ENCODE data around the gene AP1S1.
A peak's percentile ranks its signal among the peaks of the same experiment; 100 is the strongest.

Gene AP1S1

DNA sequence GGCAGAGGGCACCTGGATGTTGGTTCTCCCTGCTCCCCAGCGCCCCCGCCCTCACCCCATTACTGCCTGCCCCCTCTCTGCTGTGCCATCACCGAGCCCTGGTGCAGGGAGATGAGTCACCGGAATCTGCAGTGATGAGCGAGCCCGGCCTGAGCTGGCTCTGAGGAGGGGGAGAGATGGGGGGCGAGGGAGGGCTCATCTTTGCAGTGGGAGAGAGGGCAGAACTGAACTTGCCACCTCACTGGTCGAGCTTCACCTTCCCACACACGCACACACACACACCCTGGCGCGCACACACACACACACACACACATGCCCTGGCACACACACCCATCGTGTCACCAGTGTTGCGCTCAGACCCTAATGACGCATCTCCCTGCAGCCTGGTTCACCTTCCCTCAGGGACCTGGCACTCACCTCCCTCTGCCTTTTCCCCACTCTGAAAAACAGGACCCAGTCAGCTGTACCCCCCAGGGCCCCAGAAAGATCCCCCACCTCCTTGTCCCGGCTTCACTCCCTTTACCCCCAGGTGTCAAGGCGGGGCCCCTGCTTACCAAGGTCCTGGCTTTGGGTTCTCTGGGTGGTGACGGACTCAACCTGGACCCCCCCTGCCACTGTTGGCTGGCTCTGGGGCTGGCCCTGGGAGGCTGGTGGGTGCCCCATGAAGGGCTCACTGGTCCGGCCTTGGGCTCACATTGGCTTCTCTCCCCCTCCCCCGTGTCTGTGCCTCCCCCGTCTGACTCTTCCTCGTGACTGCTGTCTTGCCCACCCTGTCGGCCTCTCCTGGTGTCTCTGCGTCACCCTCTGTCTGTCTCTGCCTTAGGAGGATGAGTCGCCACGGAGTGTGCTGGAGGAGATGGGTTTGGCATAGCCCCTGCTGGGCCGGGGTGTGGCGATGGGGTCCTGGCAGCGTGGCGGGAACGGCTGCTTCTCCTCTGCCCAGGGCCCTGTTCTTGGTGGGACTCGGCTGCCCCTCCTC lies 5.7 kb downstream of the AP1S1 start:
- peak; percentile 53 for DNase-seq (ENCODE audit: low spot score)

DNA sequence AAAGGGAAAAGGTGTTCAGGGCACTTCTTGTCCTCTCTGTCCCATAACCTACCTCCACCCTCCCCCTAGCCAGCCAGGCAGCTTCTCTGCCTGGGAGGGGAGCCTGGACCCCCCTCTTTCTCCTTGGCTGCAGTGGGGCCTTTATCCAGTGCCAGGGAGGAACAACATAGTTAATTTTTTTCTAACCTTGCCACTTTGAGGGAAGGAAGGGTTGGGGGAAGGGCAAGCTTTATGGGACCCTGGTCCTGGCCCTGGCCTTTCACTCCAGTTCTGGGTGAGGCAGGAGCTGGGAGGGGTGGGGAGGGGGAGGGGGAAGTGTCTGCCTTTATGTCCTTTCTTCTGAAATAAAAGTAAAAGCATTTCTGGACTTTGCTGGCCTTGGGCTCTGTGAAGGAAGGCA lies 6.6 kb downstream of the AP1S1 start:
- DNase-seq (ENCODE audit: low spot score), result no peak

DNA sequence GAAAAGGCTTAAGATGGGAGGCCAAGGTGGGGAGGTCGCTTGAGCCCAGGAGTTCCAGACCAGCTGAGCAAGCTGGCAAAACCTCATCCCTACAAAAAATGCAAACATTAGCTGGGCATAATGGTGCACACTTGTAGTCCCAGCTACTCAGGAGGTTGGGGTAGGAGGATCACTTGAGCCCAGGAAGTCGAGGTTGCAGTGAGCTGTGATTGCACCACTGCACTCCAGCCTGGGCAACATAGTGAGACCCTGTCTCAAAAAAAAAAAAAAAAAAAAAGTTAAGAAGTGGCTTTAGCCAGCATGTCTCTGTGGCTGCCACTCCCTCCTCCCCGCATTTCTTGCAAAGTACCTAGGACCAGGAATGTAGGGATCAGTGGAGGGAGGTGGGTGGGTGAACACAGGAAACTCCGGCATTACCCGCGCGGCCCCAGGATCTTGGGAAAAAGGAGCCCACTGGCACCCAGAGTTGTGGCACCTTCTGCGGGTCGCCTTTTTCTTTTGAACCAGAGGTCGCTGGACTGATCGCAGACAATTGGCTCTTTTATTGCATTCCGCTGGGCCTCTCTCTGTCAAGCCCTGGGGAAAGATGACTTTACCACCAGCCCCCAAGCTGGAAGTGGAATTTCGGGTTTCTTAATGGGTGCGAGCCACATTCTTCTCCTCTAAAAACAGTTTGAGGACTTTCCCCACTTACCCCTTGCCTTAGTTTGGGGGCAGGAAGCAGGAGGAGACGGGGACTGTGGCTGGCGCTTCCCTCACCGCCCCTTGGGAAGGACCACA lies 7.6 kb downstream of the AP1S1 start:
- no peak for DNase-seq (ENCODE audit: low spot score)

DNA sequence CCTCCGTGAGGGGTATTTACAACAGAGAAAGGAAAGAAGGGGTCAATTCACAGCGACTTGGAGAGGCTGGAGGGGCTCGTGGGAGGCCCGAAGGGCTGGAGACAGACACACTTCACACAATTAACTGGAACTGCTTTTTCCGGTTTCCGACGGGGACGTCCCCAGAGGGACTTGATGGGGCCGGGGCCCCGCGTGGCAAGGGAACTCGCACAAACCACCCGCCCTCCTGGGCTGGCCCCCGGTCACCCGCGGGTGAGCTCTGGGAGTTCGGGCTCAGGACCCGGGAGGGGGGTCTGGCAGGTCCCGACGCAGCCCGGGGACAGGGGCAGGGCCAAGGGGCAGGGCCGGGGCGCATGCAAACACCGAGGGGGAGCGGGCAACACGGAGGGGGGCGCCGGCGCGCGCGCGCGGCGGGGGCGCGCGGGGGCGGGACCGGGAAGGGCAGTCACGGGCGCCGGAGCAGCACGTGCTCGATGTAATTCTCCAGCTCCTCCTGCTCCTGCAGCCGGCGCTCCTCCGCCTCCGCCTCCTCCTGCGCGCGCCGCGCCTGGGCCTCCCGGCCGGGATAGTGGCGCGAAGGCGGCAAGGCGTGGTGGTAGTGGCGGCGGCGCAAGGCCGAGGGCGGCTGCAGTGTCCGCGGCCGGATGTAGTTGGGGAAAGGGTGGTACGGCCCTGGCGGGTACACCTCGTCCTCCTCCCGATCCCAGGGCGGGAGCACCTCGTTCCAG lies 8.4 kb downstream of the AP1S1 start:
- DNase-seq (ENCODE audit: low spot score), result peak; percentile 74

DNA sequence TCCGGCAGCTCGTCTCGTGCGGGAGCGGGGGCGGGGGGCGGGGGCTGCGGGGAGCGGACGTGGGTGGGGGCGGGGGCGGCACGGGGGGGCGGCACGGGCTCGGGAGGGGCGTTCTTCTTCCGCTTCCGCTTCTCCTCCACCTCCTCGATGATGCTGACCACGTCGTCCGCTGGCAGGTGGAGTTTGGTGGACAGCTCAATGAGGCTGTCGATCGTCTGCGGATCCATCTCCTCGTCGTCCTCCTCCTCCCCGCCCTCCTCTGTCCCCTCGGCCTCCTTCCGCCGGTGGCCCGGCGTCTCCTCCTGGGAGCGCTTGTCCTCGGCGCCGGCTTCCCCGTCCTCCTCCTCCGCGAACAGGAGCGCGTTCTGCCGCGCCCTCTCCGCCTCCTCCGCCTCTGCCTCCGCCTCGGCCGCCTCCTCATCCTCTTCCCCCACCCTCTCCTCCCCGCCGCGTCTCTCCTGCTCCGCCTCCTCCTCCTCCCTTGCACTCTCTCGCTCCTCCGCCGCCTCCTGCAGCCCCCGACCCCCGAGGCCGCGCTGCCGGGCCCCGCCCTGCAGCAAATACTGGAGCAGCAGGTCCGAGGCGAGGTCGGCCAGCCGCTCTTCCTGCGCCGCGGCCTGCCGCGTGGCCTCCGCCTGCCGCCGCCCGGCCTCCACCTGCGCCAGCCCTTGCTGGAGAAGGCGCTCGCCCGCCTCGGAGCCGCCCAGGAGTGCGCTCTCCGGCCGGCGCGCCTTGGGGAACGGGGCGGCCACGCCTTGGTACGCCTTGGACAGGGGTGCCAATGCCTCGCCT lies 9.2 kb downstream of the AP1S1 start:
- DNase-seq (ENCODE audit: low spot score), result no peak

DNA sequence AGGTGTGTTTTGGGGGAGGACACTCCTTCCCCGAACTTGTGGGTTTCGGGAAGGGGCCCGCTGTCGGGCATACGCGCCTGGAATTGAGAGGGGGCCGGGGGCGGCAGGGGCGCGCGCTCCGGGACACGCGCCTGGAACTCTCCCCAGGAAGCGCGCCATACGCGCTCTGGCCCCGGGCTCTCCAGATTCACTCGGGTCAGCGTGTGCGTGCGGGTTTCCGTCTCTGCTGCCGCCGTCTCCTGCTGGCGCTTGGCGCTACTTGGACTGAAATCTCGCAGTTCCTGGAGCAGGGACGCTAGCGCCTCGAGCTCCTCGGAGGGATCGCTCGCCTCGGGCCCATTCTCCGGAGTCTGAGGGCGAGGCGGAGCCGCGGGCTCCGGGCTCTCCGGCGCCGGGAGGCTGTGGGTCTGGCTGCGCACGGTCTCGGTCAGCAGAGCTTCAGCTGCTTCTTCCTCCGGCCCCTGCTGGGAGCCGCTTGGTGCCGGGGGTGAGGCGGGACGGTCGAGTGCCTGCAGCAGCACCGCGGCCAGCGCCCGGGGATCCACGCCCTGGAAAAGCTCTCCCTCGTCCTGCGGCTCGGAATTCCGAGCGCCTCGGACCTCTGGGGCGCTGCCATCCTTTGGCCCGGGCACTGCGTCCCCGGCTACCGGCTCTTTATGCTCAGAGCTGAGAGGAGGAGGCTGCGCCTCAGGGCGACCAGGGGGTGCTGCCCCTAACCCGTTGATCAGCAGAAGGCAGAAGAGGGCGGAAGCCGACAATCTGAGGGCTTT lies 10.0 kb downstream of the AP1S1 start:
- DNase-seq (ENCODE audit: low spot score), result peak; percentile 77

DNA sequence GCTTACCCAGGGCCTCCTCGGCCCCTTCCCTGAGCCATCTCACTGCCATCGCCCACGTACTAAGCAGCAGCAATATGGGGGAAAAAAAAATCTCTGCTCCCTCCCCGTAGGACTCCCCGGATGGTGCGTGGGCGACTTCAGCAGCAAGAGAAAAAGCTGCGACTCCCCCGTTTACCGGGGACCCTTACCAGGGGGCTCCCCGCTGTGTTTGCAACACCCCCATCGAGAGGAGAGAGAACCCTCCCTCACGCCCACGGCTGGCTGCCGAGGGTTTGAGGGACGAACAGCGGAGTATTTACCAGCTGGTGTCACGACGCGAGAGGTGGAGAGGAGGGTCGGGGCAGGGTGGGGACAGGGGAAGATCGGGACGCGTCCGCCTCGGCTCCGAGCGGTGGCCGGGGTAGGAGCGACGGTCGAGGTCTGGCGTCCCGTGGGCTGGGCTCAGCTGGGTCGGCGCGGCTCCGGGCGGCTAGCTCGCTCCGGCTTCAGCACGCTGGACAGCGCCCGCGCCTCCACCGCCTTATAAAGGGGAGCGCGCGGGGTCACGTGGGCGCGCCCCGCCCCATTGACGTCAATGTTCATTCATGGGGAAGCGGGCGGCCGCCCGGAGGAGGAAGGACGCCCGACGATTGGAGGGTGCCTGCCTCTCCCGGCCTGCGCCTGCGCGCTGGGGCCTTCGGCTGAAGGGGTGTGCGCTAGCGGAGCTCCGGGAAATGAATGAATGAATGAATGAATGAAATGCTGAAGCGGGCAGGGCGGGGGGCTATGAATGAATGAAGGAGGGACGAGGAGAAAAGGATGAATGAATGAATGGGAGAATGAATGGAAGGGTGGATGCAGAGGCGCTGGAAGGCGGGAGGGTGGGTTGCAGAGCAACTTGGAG lies 11.0 kb downstream of the AP1S1 start, which contains the start of gene VGF:
TSS of gene VGF (minus strand) at position 495 of the 883 bp plus-strand sequence. CDS start 726 bp downstream, outside the sequence.
- peak; percentile 98 for DNase-seq (ENCODE audit: low spot score)

DNA sequence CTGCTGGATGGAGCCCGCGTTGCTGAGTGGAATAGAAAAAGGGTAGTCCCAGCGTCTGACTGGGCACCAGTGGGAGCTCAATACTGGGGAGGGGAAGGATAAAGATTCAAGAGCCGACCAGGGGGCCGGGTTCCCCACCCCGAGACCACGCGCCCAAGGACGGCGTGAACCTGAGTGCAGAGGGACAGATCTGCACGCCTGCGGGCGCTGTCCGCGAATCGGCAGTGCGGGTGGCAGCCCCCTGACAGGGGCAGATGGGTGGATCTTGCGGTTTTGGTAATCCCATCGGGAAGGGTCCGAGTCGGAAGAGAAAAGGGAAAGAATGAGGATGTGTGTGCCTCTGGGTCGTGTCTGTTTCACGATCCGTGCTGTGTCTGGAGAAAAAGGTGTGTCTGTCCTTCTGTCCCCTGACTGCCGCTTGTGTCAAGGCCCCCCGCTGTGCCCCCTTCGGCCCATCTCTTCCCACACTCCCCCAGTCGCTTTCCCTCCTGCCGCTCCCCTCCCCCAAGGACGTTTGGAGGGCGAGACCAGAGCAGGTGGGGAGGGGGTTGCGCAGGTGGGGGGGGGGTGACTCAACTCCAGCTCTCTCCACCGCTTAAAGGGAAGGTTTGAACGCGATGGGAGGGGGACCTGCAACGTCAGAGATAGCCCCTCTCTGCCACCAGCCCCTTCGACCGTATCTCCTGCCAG lies 11.8 kb downstream of the AP1S1 start:
- no peak for DNase-seq (ENCODE audit: low spot score)

DNA sequence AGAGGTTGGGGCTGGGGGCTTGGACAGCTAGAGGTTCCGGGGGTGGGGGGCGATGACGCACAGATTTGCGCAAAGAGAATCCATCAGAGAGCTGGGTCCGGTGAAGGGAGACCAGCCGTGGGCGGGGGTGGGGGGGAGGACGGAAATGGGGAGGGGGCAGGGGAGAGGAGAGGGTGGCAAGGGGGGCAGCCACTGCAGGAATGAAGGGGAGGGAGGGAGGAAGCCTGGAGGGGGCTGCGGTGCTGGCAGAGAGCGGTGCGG lies 12.3 kb downstream of the AP1S1 start:
- DNase-seq (ENCODE audit: low spot score), result no peak

DNA sequence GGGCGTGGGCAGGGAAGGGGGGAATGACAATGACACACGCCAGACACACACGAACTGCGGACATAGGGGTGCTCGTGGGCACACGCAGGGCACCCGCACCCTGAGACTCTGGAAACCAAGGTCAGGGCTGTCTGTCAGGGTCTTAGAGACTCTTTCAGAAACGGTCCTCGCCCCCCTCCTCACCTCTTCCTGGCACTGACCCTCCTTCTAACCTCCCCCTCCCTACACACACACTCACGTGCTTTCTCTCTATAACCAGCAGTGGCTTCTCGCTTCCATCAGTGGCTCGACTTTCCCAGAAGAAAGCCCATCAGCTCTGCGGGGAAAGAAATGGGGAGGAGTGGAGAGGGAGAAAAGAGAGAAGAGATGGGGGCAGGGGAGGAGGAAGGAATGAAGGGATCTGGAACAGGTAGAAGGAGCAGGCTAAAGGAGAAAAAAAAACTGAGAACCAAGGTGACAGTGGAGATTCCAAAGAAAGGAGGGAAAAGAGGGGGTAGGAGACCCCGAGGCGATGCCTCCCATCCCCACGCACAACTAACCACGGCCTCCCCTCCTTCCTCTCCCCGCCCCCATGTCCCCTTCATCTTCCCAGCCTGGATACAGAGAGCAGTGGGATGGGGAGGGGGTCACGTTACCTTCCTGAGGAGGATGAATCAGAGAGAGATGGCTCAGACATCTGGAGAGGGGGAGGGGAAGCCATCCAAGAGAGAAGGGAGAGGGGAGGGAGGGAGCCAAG lies 12.8 kb downstream of the AP1S1 start:
- DNase-seq (ENCODE audit: low spot score), result no peak

DNA sequence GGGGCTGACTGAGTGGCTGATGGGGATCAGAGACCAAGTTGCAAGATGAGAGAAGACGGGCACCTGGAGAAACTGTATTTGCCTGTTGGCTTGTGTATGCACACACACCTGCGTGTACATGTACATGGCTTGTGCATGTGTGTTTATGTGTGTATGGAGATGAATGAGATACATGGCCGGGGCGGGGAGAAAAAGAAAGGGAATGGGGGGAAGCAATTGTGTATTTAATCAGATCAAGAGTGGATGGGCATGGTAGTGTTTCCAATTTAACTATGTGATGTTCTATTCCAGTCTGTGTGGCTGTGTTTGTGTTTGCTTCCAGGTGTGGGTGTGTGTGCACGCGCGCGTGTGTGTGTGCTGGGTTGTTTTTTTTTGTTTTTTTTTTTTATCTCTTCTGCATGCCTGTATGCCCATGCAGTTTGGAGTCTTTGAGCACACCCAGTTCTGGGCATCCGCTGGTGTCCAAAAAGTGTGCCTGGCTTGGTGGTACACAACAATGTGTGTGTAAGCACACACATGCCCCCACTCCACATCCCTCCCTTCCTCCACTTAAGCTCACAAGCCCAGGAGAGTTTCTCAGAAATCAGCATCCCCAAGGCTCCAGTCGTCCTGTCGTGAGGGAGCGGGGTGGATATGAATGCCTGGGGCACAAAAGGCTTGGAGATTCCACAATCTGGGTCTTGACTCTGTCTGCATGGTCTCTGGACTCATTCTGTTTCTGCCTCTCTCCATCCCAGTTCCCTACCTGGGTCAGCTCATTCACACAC lies 13.6 kb downstream of the AP1S1 start:
- DNase-seq (ENCODE audit: low spot score), result no peak

DNA sequence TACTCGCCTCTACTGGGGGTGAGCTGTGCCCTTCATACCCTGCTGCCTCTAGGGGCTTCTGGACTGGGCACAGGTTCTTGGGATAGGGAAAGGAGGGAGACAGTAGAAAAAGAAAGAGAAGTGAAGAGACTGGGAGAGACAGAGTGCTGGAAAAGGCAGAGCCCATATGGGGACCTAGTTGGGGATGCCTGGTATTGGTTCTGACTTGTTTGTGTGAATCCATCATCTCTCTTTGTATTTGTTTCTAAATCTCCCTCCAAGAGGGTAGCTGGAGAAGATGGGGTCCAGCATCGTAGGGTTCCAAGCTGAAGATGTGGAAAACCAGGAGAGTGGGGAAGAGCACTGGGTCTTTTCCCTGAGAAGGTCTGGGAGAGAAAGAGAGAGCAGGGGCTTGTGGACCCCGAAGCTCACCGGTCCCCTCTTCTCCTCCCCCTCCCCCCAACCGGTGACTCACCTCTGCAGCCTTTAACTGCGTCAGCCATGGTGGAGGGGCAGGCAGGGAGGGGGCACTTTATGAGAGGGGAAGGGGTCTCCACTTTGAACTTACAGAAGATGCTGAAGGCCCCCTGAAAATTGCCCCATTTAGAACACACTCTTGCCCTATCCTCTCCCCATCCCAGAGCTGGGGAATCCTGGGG lies 14.3 kb downstream of the AP1S1 start:
- DNase-seq (ENCODE audit: low spot score), result no peak

DNA sequence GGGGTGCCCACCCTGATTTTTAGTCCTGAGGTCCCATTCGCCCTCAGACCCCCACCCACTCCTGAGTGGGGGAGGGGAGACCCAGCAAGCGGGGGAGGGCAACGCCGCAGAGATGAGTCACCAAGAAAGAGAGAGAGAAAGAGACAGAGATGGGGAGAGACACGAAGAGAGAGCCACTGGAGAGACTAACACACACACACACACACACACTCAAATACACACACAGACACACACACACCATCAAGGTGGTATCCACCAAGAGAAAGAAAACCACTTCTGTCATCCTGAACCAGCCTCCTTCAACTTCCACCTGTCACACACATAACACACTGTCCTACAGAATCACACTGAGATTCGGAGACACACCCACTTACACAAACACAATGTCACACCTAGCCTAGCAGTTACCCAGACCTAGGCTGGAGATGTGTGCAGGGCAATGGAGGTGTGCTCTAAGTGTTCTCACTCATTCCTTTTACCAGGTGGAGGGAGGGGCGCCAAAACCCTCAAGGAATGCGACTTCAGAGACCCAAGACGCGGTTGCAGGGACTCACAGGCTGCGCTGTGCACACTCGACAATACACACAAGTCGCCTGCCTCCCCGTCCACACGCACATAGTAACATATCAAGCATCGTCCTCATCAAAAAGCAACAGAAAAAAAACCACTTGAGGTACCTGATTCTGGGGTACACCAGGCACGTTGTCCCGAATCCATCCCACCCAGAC lies 15.0 kb downstream of the AP1S1 start:
- DNase-seq (ENCODE audit: low spot score), result no peak

DNA sequence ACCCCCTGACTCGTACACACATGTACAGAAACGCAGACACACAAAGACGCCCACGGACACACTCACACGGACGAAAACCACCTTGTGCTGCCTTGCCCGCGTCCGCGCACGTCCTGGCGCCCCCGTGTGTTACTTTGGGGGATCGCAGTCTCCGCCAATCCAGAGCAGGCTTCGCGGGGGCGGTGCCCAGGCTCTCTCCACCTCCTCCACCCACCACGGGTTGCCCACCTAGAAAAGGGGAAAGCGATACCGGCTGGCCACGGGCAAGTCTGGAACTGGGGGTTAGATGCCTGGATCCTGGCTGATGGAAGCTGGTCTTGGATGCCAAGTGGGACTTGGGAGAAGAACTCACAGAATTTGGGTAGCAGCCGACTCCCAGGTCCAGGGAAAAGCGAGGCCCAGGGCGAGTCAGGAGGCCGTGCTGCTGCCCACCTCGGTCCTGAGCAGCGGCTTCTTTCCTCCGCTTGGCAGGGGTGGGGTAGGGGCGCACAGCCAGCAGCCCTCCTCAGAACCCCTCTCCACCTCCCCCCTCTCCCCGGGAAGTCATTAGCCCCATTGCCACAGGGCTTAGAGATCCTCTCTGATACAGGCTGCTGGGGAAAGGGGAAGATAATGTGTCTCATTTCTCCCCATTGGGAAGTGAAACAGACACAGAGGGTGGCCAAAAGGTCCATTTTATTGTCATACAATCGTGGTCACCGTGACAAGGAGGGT lies 15.7 kb downstream of the AP1S1 start:
- DNase-seq (ENCODE audit: low spot score), result peak; percentile 80

DNA sequence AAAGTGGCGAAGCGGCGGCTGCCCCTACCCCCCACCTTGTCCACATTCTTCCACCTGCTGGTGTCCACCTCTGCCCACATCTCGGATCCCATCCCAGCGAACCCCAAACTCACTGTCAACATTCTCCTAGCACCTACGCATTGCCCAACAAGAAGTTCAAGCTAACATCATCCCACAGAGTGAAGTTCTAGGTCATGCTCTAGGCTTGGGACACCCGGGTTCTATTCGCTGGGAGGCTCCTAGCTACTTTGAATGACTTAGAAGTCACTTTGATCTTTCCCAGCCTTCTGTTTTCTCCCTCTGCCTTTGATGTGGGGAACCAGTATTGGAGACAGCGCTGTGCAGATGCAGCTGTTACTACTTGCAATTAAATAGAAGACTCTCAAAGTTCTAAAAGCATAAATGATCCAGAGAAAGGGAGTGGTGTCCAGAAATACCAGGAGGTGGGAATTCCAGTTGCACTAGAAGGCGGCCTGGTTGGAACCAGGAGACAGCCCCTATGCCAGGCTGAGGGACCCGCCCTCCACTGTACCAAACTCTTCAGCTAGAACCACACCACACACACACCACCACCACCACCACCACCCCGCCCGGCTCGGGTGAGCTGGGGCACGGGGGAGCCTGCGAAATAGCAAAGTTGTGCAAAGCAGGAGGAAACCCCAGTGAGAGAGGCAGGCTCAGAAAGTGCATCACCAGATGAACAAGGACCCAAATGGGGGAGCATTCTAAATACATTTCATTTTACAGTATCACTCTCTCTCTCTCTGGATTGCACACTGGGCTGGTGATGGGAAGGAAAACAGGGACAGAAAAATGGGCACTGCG lies 16.6 kb downstream of the AP1S1 start:
- no peak for DNase-seq (ENCODE audit: low spot score)
